Measurements from ENCODE around the gene QSOX1.

The QSOX1 gene

DNA sequence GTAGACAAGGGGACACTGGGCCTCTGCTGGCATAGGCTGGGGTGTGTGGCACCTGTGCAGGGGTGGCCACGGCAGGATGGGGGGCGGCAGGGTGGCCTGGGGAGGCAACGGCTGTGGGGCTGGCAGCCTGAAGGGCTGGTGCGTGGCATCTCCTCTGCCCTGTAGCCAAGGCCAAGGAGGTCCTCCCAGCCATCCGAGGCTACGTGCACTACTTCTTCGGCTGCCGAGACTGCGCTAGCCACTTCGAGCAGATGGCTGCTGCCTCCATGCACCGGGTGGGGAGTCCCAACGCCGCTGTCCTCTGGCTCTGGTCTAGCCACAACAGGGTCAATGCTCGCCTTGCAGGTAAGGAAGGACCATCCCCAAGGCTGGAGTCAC, 39.4 kb downstream of the QSOX1 start:
- no peaks in the 10 kb centered on the region for H3K36me3 ChIP-seq (ENCODE audit: insufficient read depth, low read length)
- no peak overlapping the region for H3K4me2 ChIP-seq (ENCODE audit: low read length)
- TF ChIP-seq, protein P1, sequence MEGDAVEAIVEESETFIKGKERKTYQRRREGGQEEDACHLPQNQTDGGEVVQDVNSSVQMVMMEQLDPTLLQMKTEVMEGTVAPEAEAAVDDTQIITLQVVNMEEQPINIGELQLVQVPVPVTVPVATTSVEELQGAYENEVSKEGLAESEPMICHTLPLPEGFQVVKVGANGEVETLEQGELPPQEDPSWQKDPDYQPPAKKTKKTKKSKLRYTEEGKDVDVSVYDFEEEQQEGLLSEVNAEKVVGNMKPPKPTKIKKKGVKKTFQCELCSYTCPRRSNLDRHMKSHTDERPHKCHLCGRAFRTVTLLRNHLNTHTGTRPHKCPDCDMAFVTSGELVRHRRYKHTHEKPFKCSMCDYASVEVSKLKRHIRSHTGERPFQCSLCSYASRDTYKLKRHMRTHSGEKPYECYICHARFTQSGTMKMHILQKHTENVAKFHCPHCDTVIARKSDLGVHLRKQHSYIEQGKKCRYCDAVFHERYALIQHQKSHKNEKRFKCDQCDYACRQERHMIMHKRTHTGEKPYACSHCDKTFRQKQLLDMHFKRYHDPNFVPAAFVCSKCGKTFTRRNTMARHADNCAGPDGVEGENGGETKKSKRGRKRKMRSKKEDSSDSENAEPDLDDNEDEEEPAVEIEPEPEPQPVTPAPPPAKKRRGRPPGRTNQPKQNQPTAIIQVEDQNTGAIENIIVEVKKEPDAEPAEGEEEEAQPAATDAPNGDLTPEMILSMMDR (IDR thresholded peaks at IDR 0.05; ENCODE audit: low read length) = no peak
- no peak for TF ChIP-seq EZH2 (IDR thresholded peaks at IDR 0.05; ENCODE audit: borderline replicate concordance, low read length)
- no peak overlapping the region for H3K9ac ChIP-seq (ENCODE audit: low read length)
- no peak overlapping the region for H3K4me3 ChIP-seq (ENCODE audit: low read depth, low read length, poor library complexity, severe bottlenecking)
- no peaks in the 10 kb centered on the region for H3K79me2 ChIP-seq (ENCODE audit: insufficient read depth, low read length)
- H3K27me3 ChIP-seq (ENCODE audit: insufficient read depth, low read length) = no peaks in the 10 kb centered on the region
- H3K4me1 ChIP-seq (ENCODE audit: insufficient read depth, low read length, severe bottlenecking) = no peaks in the 10 kb centered on the region
- no peaks in the 10 kb centered on the region for H4K20me1 ChIP-seq (ENCODE audit: insufficient read depth, low read length)
- no peak overlapping the region for H2AFZ ChIP-seq (ENCODE audit: low read length)
- no peaks in the 10 kb centered on the region for H3F3A ChIP-seq (ENCODE audit: insufficient read depth, low read length)
- H3K9me2 ChIP-seq (ENCODE audit: low read depth, low read length) = no peaks in the 10 kb centered on the region
- H3K27ac ChIP-seq (ENCODE audit: low read depth, low read length, poor library complexity, severe bottlenecking) = no peak overlapping the region
- H3K9me3 ChIP-seq (ENCODE audit: low read length) = no peaks in the 10 kb centered on the region

DNA sequence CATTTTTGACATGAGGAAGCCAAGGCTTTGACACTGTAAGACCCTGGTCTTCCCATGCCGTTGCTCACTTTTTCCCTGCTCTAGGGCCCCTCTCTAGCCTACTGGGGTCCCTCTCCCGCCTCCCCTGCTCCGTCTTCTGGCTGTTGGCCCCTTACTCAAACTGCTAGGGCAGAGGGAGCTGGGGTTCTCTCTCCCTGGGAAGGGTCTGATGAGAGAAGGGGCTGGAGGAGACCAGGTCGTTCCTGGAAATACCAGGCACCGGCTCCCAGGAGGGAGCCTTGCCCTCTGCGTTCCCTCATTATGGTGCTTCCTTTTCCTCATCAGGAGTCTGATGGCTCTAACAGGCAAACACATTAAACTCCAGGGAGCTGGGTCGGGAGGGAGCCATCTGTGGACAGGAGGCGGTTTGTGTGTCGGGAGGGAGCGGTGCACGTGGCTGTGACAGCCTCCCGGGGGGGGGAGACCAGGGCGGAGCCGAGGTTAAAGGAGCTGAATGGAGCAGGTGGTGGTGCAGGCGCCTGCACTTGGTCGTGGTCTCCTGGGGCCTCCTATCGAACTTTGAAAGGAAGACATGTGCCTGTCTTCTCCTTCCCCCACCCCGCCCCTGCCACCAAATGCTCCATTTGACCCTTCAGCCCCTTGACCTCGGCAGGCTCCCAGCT, 40.0 kb downstream of the QSOX1 start:
- H3K4me3 ChIP-seq (ENCODE audit: low read depth, low read length, poor library complexity, severe bottlenecking) = no peak overlapping the region
- H3K9me2 ChIP-seq (ENCODE audit: low read depth, low read length) = no peaks in the 10 kb centered on the region
- H3K4me2 ChIP-seq (ENCODE audit: low read length) = no peak overlapping the region
- H3K36me3 ChIP-seq (ENCODE audit: insufficient read depth, low read length) = no peaks in the 10 kb centered on the region
- H2AFZ ChIP-seq (ENCODE audit: low read length) = no peak overlapping the region
- no peak overlapping the region for H3K27ac ChIP-seq (ENCODE audit: low read depth, low read length, poor library complexity, severe bottlenecking)
- H4K20me1 ChIP-seq (ENCODE audit: insufficient read depth, low read length) = no peaks in the 10 kb centered on the region
- TF ChIP-seq EZH2 (IDR thresholded peaks at IDR 0.05; ENCODE audit: borderline replicate concordance, low read length) = no peak
- TF ChIP-seq, protein P1 (IDR thresholded peaks at IDR 0.05; ENCODE audit: low read length) = no peak
- no peaks in the 10 kb centered on the region for H3K27me3 ChIP-seq (ENCODE audit: insufficient read depth, low read length)
- H3K9me3 ChIP-seq (ENCODE audit: low read length) = no peaks in the 10 kb centered on the region
- no peaks in the 10 kb centered on the region for H3K79me2 ChIP-seq (ENCODE audit: insufficient read depth, low read length)
- no peaks in the 10 kb centered on the region for H3F3A ChIP-seq (ENCODE audit: insufficient read depth, low read length)
- no peak overlapping the region for H3K9ac ChIP-seq (ENCODE audit: low read length)
- H3K4me1 ChIP-seq (ENCODE audit: insufficient read depth, low read length, severe bottlenecking) = no peaks in the 10 kb centered on the region

DNA sequence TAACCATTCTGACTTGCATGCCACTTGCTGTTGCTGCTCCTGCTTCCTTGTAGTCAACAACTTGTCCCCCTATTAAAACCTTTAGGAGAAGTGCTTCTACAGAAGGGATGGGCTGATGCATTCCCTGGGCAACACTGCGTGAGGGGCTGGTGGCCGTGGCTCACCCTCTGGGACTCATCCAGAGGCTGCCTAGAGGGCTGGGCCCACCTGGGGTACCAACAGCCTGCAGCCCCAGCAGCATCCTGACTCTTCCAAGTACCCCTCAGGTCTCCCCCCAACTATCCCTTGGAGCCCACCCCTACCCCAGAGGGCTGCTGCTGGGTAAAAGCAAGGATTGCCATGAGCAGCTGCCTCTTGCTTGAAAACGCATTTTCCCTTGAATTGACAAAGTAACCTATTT, 40.7 kb downstream of the QSOX1 start:
- no peaks in the 10 kb centered on the region for H3K79me2 ChIP-seq (ENCODE audit: insufficient read depth, low read length)
- no peak overlapping the region for H3K9ac ChIP-seq (ENCODE audit: low read length)
- H3K27me3 ChIP-seq (ENCODE audit: insufficient read depth, low read length) = no peaks in the 10 kb centered on the region
- no peaks in the 10 kb centered on the region for H3K4me1 ChIP-seq (ENCODE audit: insufficient read depth, low read length, severe bottlenecking)
- H2AFZ ChIP-seq (ENCODE audit: low read length) = no peak overlapping the region
- H3K9me2 ChIP-seq (ENCODE audit: low read depth, low read length) = no peaks in the 10 kb centered on the region
- no peak overlapping the region for H3K4me3 ChIP-seq (ENCODE audit: low read depth, low read length, poor library complexity, severe bottlenecking)
- H4K20me1 ChIP-seq (ENCODE audit: insufficient read depth, low read length) = no peaks in the 10 kb centered on the region
- H3K27ac ChIP-seq (ENCODE audit: low read depth, low read length, poor library complexity, severe bottlenecking) = no peak overlapping the region
- TF ChIP-seq, protein P1 (IDR thresholded peaks at IDR 0.05; ENCODE audit: low read length) = no peak
- no peak for TF ChIP-seq EZH2 (IDR thresholded peaks at IDR 0.05; ENCODE audit: borderline replicate concordance, low read length)
- H3K36me3 ChIP-seq (ENCODE audit: insufficient read depth, low read length) = no peaks in the 10 kb centered on the region
- no peak overlapping the region for H3K4me2 ChIP-seq (ENCODE audit: low read length)
- no peaks in the 10 kb centered on the region for H3F3A ChIP-seq (ENCODE audit: insufficient read depth, low read length)
- H3K9me3 ChIP-seq (ENCODE audit: low read length) = no peaks in the 10 kb centered on the region

Measured in OCI-LY1 (cell line).